Mucosa of descending colon (tissue), 3 donors: ENCODE measurements around the gene FAM227B. TPM values are rescaled to one million over a fixed set of nuclear protein-coding genes. Genes with fewer than 3 reads are reported as not detected.

Experiments
- ATAC-seq: fragments of 200-7000 bp; cut with Tn5 transposase; one replicate; pipeline ENCODE4 v1.9.1; 2020; ENCODE audit warnings: mild to moderate bottlenecking, moderate library complexity
- DNase-seq, 3 donors: peaks; one replicate each; pipeline ENCODE4 v3.0.0-alpha.2; 2020
- H3K36me3 ChIP-seq: fragments of 200-600 bp; one replicate; pipeline ENCODE4 v1.8.0; 2021; ENCODE audit warnings: low read depth, mild to moderate bottlenecking
- H3K4me1 ChIP-seq: fragments of 200-600 bp; one replicate; pipeline ENCODE4 v1.8.0; 2021; ENCODE audit warnings: low read depth, mild to moderate bottlenecking
- H3K4me3 ChIP-seq: fragments of 200-600 bp; one replicate; pipeline ENCODE4 v1.8.0; 2021; ENCODE audit warnings: mild to moderate bottlenecking
- H3K9me3 ChIP-seq: fragments of 200-600 bp; one replicate; pipeline ENCODE4 v1.8.0; 2021; ENCODE audit warnings: mild to moderate bottlenecking
- intact Hi-C, 2 donors: fragments of 100-400 bp; cut with DNase I in 1 of 2; cut with micrococcal nuclease in 1 of 2; formaldehyde crosslinking; loops; one replicate each; pipeline versions ENCODE4 v1.11.0 to v1.11.1; 2022; cut with DNase I, micrococcal nuclease
- total RNA-seq, 3 donors: library from RNA; stranded (reverse); fragmentation: NEBNext Ultra II Directional in 2 of 3; extraction: Animal tissue kit (Norgen Biotek cat#: 25700) in 2 of 3; gene quantifications; one replicate each; pipeline versions ENCODE4 v1.2.1 to v1.2.4, GENCODE V29; 2021 to 2023
- TF ChIP-seq, protein P1 (sequence below): fragments of 200-600 bp; IDR thresholded peaks from one replicate; pipeline ENCODE4 v1.8.0; 2022; ENCODE audit warnings: antibody characterized with exemption, mild to moderate bottlenecking
- donor health status: DM: no; HTN: no; CAD: no; lungs with moderate emphysema.
- donor health status: DM: no; HTN: no; CAD: no.
- donor health status: DM: no; HTN: yes; CAD: no.

The FAM227B gene
- total RNA-seq, 3 donors from 2014 or later: 2.2 to 7.6 (median 3.6) TPM

DNA sequence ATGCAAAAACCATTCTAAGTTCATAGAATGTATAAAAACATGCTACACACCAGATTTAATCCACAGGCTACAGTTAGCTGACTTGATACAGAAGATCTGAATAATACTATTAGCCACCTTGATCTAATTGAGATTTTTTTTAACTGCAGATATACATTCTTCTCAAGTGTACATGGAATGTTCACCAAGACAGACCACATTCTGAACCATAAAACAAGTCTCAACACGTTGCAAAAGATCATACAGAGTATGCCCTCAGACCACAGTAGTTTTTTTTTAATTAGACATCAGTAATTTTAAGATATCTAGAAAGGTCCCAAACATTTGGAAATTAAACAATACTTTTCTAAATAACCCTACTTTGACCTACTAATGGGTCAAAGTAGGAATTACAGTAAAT, 114.3 kb downstream of the FAM227B start:
- intact Hi-C loops: no loop called here
- TF ChIP-seq, protein P1, sequence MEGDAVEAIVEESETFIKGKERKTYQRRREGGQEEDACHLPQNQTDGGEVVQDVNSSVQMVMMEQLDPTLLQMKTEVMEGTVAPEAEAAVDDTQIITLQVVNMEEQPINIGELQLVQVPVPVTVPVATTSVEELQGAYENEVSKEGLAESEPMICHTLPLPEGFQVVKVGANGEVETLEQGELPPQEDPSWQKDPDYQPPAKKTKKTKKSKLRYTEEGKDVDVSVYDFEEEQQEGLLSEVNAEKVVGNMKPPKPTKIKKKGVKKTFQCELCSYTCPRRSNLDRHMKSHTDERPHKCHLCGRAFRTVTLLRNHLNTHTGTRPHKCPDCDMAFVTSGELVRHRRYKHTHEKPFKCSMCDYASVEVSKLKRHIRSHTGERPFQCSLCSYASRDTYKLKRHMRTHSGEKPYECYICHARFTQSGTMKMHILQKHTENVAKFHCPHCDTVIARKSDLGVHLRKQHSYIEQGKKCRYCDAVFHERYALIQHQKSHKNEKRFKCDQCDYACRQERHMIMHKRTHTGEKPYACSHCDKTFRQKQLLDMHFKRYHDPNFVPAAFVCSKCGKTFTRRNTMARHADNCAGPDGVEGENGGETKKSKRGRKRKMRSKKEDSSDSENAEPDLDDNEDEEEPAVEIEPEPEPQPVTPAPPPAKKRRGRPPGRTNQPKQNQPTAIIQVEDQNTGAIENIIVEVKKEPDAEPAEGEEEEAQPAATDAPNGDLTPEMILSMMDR: no peak
- Histone ChIP-seq H3K4me3 (no peak overlapping the region), H3K9me3 (no peaks in the 10 kb centered on the region), H3K36me3 (no peaks in the 10 kb centered on the region), H3K4me1 (no peaks in the 10 kb centered on the region)
- ATAC-seq (no peak), DNase-seq (no peak)

DNA sequence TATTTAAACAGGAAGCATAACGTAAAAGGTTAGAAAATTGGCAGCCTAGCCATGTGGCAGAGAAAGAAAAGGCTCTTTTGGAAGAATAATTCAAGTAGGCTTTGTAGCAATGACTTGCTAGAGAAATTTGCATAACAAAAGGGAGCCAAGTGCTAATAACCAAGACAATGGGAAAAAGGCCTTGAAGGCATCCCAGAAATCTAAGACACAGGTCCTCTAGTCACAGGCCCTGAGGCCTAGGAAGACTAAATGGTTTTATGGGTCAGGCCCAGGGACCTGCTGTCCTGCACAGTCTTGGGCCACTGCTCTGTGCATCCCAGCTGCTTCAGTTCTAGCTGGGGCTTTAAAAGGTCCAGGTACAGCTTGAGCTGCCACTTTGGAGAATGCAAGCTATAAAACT, 119.0 kb downstream of the FAM227B start:
- no peak for DNase-seq
- Histone ChIP-seq H3K9me3 (no peaks in the 10 kb centered on the region), H3K36me3 (no peaks in the 10 kb centered on the region), H3K4me3 (no peak overlapping the region), H3K4me1 (no peaks in the 10 kb centered on the region)
- TF ChIP-seq, protein P1: no peak
- intact Hi-C loops: no loop called here
- no peak for ATAC-seq

DNA sequence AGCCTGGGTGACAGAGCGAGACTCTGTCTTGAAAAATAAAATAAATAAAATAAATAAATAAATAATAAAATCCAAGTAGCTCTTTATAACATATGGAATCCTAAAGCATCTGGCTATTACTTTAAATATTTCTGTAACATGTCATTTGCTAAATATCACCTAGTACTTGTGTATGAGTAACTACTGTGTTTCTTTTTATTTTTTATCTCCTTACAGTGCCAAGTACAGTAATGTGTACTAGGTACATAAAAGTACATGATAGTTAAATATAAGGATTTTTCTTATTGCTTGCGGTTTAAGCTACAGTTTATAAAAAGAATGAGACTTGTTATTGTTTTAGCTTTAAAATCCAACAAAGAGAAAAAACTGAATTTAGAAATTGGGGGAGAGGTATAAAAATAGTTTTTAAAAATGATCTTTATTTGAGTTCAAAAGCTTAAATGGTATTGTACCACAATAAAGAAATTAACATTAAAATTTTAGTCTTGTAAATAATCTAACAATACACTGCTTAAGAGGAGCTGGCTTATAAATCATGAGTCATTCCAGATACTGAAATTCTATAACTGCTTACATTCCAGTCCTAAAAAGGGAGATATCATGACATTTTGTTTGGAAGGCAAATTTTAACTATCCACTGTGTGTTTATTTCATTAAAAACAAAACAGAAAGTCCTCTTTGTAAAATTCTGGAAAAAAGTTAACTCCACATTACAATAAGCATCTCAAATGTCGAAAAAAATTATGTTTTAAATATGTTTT, 124.4 kb downstream of the FAM227B start:
- DNase-seq (no peak), ATAC-seq (no peak)
- H3K9me3 ChIP-seq: no peaks in the 10 kb centered on the region
- H3K4me3 ChIP-seq: no peak overlapping the region
- no peaks in the 10 kb centered on the region for H3K4me1 ChIP-seq
- no peaks in the 10 kb centered on the region for H3K36me3 ChIP-seq
- TF ChIP-seq, protein P1: no peak
- intact Hi-C loops: no loop called here

DNA sequence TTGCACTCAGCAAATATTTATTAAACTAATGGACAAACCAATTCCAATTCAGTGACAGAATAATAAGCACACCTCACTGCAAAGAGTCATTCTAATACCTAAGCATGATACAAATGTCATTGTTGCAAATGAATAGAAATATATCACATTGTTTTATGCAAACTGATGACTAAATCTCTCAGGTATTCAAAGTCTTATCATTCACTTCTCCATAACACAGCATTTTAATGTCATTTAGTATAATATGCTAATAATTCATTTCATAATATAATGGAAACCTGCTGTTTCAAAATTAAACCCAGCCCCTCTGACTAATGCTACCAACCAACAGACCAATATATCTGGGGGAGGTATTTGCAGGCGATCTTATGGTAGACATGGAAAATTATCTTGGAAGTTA, 125.8 kb downstream of the FAM227B start:
- no peak for DNase-seq
- H3K36me3 ChIP-seq: no peaks in the 10 kb centered on the region
- H3K9me3 ChIP-seq: no peaks in the 10 kb centered on the region
- TF ChIP-seq, protein P1: no peak
- no peak overlapping the region for H3K4me3 ChIP-seq
- H3K4me1 ChIP-seq: no peaks in the 10 kb centered on the region
- ATAC-seq: no peak
- intact Hi-C loops: no loop called here

DNA sequence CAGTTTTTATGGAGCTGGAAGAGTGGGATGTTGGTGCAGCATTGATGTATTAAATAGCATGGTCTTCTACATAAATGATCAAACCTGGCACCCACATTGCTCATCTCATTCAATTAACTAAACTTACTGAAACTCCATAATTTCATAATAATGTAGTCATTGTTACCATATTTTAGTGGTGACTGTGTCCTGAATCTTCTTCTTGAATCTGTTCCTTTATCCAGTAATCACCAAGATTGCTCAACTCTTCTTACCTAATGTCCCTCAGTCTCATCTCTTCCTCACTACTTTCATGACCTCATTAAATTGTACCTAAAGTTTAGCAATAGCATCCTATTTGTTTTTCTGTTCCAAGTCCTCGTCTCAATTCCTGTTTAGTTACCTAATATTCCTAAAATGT, 127.8 kb downstream of the FAM227B start:
- no peaks in the 10 kb centered on the region for H3K36me3 ChIP-seq
- H3K9me3 ChIP-seq: no peaks in the 10 kb centered on the region
- ATAC-seq (no peak), DNase-seq (no peak)
- TF ChIP-seq, protein P1: no peak
- intact Hi-C loops: no loop called here
- no peak overlapping the region for H3K4me3 ChIP-seq
- no peaks in the 10 kb centered on the region for H3K4me1 ChIP-seq
